ENCODE measurements around the gene GPRIN1. TPM values are rescaled to one million over a fixed set of nuclear protein-coding genes. Genes with fewer than 3 reads are reported as not detected.
"Not testable (repeated sequence)": the region's sequence is repeated elsewhere in the genome, so short reads cannot be mapped to it uniquely, and the experiment has no call there.

The GPRIN1 gene
- total RNA-seq, 1 donor from 2014 or later: 39.0 TPM

- H3K9me3 Mint-ChIP-seq: no peaks in the 10 kb centered on the region
- no peaks in the 10 kb centered on the region for H3K27me3 Mint-ChIP-seq (ENCODE audit: low read depth)
- H3K4me1 Mint-ChIP-seq: peaks cover 33% of the 10 kb centered on the region
- TF ChIP-seq, protein P1, sequence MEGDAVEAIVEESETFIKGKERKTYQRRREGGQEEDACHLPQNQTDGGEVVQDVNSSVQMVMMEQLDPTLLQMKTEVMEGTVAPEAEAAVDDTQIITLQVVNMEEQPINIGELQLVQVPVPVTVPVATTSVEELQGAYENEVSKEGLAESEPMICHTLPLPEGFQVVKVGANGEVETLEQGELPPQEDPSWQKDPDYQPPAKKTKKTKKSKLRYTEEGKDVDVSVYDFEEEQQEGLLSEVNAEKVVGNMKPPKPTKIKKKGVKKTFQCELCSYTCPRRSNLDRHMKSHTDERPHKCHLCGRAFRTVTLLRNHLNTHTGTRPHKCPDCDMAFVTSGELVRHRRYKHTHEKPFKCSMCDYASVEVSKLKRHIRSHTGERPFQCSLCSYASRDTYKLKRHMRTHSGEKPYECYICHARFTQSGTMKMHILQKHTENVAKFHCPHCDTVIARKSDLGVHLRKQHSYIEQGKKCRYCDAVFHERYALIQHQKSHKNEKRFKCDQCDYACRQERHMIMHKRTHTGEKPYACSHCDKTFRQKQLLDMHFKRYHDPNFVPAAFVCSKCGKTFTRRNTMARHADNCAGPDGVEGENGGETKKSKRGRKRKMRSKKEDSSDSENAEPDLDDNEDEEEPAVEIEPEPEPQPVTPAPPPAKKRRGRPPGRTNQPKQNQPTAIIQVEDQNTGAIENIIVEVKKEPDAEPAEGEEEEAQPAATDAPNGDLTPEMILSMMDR (conservative IDR thresholded peaks at IDR 0.05): no peak
- H3K4me3 Mint-ChIP-seq: no peak overlapping the region
- peak overlapping the region; percentile 9 for H3K27ac Mint-ChIP-seq (ENCODE audit: unreplicated experiment)
- no peak for DNase-seq (ENCODE audit: low read depth, low spot score)
- peaks cover 4% of the 10 kb centered on the region for H3K36me3 Mint-ChIP-seq (ENCODE audit: low read depth)
These were observed 6.9 kb downstream of the GPRIN1 start for GRCh38 chr5:176603091-176603490.

DNA sequence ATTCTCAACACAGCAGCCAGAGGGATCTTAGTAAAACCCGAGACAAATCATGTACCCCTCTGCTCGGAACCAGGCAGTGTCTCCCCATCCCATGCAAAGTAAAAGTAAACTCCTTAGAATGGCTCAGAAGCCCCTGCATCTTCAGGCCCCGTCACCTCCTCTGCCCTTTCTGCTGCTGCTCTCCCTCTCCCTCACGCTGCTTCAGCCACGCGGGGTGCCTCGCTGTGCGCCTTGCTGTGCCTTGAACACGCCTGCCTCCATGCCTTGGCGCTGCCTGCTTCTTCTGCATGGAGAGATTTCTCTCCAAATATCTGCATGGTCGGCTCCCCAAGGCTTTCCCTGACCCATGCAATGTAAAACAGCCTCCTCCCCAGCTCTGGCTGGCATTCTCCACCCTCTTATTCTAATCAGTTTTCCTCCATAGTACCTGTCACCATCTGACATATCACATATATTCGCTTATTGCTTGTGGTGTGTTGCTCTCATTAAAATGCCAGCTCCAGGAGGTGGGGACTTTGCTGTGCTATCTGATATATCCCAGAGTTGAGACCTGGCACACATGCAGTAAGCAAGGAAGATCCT, 8.0 kb downstream of the GPRIN1 start:
- Mint-ChIP-seq H3K4me1 (peaks cover 33% of the 10 kb centered on the region), H3K27me3 (ENCODE audit: low read depth) (no peaks in the 10 kb centered on the region), H3K4me3 (no peak overlapping the region), H3K27ac (ENCODE audit: unreplicated experiment) (peak overlapping the region; percentile 30), H3K9me3 (no peaks in the 10 kb centered on the region), H3K36me3 (ENCODE audit: low read depth) (peaks cover 4% of the 10 kb centered on the region)
- no peak for DNase-seq (ENCODE audit: low read depth, low spot score)
- TF ChIP-seq, protein P1 (conservative IDR thresholded peaks at IDR 0.05): no peak

GRCh38 chr5:176599749-176600430, 10.1 kb downstream of the GPRIN1 start:
- DNase-seq (ENCODE audit: low read depth, low spot score); H3K27me3 Mint-ChIP-seq (ENCODE audit: low read depth); H3K36me3 Mint-ChIP-seq (ENCODE audit: low read depth); H3K9me3 Mint-ChIP-seq; H3K27ac Mint-ChIP-seq (ENCODE audit: unreplicated experiment); H3K4me3 Mint-ChIP-seq: not testable (repeated sequence)
- peaks cover 39% of the 10 kb centered on the region for H3K4me1 Mint-ChIP-seq

DNA sequence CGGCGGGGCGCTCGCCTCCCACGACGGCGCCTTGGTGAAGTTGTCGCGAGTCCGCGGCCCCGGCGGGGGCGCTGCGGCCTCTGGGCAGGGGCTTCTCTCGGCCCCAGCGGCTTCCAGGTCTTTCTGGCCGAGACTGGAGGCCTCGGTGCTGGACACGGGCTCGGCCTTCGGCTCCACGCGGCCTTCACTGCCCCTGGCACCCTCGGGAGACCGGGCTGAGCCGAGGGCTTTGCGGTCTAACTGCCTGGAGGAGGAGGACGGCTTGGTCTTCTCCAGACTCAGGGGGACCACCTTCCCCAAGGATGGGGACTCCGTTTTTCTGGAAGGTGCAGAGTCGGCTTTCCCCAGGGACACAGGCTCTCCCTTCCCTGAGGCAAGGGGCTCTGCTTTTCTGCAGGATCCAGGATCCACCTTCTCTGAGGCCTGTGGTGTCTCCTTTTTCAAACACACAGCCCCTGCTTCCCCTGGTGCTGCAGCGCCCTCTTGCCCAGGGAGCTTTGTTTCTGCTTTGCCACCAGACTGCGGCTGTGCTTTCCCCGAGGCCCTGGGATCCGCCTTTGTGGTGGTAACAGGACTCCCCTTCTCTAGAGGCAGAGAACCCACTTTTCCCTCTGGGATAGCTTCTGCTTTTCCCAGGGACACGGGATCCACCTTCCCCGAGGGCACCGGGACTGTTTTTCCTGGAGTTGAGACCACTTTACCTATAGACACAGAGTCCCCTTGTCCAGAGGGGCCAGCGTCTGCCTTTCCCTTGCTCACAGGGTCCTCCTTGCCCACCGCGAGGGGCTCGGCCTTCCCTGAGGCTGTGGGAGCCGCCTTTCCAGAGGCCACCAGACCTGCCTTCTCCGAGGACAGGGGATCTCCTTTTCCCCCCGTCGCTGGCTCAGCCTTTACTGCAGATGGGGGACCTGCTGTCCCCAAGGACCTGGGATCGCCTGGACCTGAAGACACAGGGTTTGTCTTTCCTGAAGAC, 12.3 kb downstream of the GPRIN1 start:
- Mint-ChIP-seq H3K27me3 (ENCODE audit: low read depth) (no peaks in the 10 kb centered on the region), H3K27ac (ENCODE audit: unreplicated experiment) (no peak overlapping the region), H3K9me3 (no peaks in the 10 kb centered on the region), H3K4me1 (peaks cover 23% of the 10 kb centered on the region), H3K36me3 (ENCODE audit: low read depth) (peaks cover 7% of the 10 kb centered on the region), H3K4me3 (no peak overlapping the region)
- no peak for DNase-seq (ENCODE audit: low read depth, low spot score)
- TF ChIP-seq, protein P1 (conservative IDR thresholded peaks at IDR 0.05): no peak

GRCh38 chr5:176596689-176597416, 13.1 kb downstream of the GPRIN1 start:
- no peaks in the 10 kb centered on the region for H3K27me3 Mint-ChIP-seq (ENCODE audit: low read depth)
- no peak overlapping the region for H3K4me3 Mint-ChIP-seq
- no peak for DNase-seq (ENCODE audit: low read depth, low spot score)

More at GRCh38 chr5:176596689-176597416, 13.1 kb downstream of the GPRIN1 start:
- no peak overlapping the region for H3K27ac Mint-ChIP-seq (ENCODE audit: unreplicated experiment)
- H3K4me1 Mint-ChIP-seq: peaks cover 15% of the 10 kb centered on the region
- peaks cover 7% of the 10 kb centered on the region for H3K36me3 Mint-ChIP-seq (ENCODE audit: low read depth)
- TF ChIP-seq, protein P1 (conservative IDR thresholded peaks at IDR 0.05): no peak
- H3K9me3 Mint-ChIP-seq: no peaks in the 10 kb centered on the region
